ENCODE measurements around the gene TMEM272.
A peak's percentile ranks its signal among the peaks of the same experiment; 100 is the strongest.

The TMEM272 gene

DNA sequence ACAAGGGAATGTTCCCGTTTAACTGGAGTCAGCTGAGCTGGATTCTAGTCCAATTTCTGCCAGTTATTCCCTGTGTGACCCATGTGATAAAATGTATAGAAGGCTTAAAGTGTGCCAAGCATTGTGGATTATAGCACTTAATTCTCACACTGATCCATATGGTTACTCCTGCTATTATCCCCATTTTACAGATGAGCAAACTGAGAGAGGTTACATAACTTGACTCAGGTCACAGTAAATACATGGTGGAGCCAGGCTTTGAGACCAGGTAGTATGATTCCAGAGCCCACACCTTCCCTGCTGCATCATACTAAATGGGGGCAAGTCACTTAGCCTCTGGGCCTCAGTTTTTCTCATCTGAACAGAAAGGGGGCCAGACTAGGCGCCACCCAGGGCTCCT, 39.1 kb downstream of the TMEM272 start:
- no peak for DNase-seq (ENCODE audit: low read depth in 2 of 2)

DNA sequence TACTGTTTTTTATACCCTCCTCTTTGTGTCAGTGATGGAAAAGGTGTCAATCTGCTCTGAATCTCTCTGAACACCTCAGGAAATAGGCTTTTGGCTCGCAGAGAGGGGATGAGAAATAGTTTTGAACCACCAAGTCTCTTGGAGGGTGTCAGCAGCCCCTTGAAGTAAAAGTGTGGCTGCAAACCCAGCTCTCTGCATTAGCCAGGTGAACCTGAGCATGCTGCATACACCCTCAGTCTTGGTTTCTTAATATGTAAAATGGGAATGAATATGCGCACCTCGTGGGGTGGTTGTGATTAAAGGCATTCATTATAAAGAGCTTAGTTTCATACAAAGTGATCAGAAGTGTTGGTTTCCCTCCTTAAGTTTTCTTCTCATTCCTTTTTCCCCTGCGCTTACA, 39.7 kb downstream of the TMEM272 start:
- DNase-seq (ENCODE audit: low read depth in 2 of 2), result no peak

DNA sequence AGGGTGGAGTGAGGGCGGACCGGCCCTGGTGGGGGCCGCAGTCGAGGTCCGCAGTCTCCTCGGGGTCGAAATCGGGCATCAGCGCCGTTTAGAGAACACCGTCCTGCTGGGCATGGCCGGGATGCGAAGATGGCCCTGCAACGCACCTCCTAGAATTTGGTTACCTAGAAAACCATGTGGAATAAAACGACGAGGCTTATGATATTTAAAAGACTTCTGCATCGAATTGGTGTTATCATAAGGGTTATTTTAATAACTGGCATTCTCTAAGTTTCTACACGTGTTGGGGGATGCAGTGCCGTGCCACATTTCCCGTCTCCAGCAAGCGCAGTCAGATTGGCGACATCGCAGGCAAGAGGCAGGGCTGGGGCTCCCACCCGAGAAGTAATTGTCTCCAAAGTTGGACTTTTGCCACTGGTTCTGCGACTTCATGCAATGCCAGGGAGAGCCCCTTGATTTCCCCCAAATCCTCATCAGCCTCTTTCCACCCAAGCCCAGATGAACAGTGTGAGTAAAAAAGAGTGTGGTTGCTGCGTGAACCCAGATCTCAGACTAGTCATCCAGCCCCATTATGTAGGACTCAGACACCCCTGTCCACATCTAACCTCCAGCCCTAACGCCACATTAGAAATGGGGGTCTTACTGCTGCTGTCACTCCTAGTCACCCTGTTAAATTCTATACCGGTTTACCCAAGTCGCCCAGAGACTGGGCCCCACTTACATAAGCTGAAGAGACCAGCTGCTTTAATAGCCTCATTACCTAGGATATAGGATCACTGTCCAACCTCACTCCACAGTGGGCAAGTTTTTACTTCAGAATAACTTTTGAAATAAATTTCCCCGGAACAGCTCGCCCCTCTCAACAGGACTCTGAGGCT, 40.4 kb downstream of the TMEM272 start:
- DNase-seq (ENCODE audit: low read depth in 2 of 2), result no peak

DNA sequence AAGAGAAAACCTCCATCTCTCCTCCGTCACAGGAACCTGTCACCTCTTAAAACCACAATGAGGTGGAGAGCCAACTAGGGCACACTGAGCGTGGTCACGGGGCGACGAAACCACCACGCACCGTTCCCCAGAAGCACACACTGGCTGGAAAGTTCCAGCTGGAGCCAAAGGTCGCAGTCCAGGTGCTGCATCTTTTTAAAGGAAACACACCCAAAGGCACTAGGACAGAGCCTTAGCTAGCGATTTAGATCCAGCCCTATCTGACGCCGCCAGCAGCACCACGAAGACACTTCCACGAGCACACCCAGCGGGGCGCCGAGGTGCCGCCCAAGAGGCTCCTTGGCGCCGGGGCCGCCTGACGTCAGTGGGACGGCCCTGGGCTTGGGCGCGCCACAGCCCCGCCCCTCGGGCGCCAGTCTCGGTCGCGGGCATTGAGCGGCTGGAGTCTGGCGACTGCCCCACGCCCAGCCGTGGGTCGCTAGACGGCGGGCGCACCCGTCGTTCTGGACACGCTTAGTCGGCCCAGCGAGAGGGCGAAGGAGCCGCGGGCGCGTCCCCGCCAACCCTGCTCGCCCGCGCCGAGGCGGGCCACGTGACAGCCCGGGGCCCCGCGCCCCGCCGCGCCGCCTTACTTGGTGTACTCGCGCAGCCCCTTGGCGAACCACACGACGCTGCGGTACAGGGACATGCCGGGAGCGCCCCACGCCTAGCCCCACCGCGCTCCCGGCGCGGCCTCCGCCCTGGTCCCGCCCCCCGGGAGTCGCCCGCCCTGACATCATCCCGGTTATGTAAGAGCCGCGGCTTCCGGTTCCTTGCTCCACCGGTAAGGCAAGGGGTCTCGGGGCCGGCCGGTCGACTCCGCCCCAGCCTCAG, 41.3 kb downstream of the TMEM272 start, which contains the start of gene DHRS12:
Gene DHRS12, minus strand, starts transcription at position 742 of the 873 bp plus-strand sequence. CDS start 4,504 bp downstream, outside the sequence.
- DNase-seq (ENCODE audit: low read depth in 2 of 2), result peak; percentile 73

DNA sequence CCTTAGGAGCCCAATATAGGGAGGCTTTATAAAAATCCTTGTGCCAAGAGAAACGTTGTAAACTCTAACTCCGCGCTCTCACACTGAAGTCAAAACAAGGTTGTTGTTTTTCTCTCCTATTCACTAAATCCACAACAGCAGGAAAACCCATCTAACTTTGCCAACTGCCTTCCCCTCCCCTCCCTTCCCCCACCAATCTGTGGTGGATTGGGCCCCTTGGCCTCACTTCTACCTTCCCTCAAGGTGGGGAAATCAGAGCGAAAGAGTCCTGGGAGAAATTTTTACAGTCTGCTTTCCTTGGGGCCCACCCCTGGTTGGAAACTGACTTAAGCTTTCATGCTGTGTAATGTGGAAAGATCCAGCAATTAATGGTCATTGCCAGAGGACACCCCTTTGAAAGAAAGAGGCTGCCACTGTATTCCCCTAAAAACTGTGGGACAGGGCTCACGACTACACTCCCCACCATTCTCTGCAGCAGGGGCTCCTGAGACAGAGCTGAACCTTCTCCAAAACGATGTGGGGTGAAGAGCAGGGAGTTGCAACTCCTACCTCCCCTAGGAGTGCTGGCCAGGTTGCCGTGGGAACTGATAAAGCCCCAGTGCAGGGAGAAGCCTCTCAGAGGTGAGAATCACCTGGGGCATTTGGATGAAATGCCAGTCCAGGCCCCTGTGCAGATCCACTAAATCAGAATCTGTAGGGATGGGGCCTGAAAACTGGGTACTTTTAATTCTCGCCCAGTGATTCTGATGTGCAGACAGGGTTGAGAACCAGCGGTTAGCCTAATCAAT, 42.2 kb downstream of the TMEM272 start:
- no peak for DNase-seq (ENCODE audit: low read depth in 2 of 2)

DNA sequence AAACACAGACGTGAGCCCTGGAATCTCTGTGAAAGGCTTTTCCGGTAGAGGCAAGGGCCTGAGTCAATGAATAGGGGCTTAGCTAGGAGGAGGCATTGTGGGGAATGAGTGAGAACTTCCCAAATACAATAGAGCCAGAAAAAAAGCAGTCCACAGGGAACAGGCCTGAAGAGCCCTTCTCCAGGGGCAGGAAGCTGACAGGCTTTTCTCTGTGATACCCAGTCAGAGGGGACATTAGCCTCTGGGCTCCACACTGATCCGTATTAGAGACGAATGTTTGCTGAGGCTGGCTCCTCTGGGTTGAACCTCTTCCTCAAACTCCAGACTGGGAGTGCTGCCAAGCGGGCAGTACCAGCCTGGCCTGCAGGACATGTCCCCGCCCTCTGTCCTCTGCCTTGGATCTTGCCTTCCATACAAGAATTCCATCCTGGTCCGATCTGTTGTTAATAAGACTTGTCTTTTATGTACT, 43.3 kb downstream of the TMEM272 start:
- no peak for DNase-seq (ENCODE audit: low read depth in 2 of 2)

DNA sequence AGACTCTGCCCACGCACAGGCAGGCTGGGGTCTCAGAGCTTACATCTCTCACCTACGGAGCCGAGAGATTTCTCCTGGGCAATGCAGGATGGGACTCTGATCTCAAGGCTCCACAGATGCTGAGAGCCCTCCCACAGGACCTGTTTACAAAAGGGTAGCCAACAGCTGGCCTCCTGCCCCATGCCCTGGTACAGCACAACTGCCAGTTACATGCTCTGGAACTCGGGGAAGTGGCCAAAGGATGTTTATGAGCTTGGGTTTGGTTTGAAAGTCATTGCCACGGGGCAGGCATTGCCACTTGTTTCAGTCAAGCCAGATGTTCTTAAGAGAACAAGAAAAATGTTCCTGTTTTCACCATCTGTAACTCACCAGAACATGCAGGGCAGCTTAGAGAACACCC, 44.5 kb downstream of the TMEM272 start:
- DNase-seq (ENCODE audit: low read depth in 2 of 2), result no peak

DNA sequence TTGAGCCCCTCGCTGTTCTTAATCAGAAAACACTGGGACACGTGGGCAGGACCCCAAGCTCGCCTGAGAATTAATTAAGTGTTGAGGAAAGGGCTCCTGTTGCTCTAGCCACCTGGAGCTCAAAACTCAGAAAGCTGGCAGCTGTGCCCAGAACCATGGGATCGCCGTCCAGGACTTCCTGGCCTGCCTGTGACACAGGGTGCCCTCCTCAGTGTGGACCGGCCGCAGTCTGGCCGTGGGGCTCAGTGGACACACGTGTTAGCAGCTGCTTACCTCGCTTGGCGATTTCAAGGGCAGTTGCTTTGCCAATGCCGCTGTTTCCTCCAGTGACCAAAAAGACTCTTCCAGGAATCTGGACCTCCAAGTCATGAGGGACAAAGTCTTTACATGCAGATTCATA, 45.7 kb downstream of the TMEM272 start:
- DNase-seq (ENCODE audit: low read depth in 2 of 2), result no peak

DNA sequence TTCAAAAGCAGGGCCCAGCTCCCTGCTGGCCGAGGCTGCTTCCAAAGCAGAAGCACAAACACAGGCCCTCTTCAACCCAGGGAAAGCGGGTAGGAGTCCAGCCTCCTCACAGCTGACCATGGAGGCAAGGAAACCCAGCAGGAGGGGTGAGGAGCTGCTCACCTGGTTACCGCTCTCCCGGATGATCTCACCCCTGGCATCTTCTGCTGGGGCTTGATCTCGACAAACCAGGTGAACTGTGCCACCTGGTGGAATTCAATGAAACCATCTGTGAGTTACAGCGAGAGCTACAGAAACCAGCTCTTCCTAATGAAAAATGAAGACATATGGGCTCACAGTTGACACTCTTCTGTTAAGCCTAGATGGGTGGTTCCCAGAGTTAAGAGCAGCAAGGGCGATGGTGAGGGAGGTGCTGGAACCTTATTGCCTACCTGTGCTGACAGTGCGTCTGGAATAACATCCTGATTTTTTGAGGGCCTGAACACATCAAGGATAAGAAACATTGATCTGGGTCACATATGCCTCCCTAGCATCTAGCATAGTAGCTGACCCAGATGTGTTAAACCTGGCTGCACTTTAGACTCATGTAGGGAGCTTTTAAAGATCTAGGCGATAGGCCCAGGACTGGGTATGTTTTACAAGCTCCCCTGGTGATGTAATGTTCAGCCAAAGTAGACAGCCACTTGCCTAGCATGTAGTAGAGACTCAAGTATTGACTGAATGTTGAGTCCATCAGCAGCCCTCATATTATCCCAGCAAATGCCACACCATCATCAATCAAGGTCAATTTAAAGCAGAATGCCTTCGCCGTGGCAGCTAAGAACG, 47.1 kb downstream of the TMEM272 start:
- DNase-seq (ENCODE audit: low read depth in 2 of 2), result no peak

DNA sequence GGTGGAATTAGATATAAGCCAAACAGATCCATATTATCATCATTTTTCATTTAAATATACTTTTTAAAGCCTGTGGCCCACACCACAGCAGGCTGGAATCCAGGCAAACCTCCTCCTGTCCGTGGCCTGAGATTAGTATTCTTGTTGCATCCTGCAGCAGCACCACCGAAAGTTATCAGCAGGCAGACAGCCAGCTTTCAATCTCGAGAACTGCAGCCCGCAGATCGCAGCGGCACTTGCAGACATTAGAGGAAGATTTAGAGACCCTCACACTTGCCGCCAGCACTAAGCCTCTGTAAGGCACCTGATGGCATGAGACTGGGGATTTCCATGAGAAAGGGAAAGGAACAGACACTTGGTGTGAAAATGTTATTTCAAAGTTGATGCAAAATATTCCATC, 48.4 kb downstream of the TMEM272 start:
- DNase-seq (ENCODE audit: low read depth in 2 of 2), result no peak

DNA sequence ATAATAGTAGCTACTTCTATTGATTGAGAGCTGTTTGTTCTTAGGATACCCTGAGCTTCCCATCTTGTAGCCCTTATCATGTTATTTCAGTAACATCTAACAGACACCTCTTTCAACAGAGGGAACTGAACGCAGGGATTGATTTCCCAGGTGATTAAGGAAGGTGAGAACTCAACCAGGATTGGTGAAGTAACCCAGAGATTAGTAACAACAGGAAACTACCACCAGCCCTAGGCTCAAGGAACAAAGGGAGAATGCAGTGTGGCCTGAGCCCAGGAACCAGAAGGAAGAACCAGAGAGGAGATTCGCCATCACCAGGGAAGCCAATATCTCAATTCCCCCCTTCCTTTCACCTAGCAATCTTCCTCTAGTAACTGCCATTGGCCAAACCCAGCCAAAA, 49.6 kb downstream of the TMEM272 start:
- no peak for DNase-seq (ENCODE audit: low read depth in 2 of 2)

DNA sequence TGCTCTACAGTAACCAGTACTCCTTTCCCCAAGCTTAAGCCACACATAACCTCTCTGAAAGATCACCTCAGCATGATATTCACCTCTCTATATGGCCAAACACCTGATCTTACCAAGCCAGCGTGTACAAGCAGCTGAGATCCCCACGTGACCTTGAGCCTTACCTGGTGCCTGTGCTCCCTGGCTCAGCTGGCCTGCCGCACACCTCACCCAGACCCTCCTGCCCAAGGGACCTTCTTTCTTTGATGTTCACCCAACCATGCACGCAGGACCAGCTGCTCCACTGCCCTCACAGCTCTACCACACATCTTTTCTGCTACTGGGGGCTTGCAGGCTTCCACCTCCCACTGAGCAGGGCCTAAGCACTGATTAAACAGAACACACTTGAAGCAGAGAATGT, 50.0 kb downstream of the TMEM272 start:
- no peak for DNase-seq (ENCODE audit: low read depth in 2 of 2)

DNA sequence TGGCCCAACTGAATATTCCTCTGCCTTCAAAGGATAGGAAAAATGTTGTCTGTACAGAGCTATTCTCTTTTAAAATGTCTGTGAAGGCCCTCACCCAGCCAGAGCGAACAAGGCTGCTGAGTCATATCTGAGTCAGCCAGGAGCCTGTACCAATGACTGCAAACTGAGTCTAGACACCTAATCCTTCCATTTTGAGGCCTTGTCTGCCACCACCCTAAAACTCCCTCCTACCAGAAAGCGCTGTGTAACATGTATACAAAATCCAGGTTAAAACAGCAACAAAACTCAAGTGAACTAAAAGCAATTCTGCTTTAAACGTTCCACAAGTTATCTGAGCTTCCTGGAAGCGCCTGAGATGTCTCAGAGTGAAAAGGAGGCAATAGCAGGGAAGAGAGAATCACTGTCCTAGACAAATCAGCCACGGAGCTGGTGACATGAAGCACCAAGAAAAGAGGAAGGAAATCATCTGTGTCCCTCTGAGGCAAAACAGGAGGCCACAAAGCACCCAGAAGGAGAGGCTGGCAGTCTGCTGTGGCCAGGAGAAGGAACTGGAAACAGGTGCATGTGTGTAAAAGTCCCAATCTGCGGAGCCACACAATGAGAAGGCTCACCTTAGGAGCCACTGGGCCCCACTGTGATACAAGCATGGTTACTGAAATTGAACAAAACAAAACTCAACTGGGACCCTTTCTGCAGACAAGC, 51.3 kb downstream of the TMEM272 start:
- no peak for DNase-seq (ENCODE audit: low read depth in 2 of 2)

DNA sequence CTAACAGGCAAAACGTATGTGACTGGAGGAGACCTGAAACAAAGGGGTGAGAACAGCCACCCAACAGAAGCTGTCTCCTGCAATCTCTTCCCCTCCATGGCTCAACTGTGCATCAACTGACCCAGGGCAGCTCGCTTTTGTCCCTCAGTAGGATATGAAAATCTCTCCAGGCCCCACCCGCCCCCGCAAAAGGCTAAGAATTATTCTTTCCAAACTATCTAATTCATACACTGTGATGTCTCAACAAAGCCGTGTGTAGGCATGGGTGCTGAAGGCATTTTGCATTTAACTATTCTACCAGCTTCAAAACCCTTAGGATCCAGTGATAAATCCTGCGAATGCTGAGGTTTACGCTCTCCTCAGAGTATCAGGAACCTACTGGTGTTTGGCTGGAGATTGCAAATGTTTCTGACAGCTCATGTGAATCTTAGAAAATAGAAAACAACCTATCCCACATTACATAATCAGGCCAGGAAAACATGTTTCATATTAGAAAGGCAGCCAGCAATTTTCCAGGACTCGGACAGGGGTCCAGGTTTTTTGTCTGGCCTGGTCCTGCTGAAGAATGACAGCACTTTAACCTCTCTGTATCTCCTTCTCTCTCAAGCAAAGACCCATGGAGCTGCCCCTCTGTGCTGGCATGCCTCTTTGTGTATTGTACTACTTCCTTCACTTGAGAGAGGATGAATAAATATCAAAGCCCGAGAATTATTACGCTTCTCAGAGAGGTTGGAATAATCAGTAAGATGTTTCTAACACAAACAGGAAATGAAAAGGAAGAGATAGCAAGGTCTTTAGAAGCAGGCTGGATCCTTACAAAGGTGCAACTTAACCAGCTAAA, 58.3 kb downstream of the TMEM272 start:
- no peak for DNase-seq (ENCODE audit: low read depth in 2 of 2)

DNA sequence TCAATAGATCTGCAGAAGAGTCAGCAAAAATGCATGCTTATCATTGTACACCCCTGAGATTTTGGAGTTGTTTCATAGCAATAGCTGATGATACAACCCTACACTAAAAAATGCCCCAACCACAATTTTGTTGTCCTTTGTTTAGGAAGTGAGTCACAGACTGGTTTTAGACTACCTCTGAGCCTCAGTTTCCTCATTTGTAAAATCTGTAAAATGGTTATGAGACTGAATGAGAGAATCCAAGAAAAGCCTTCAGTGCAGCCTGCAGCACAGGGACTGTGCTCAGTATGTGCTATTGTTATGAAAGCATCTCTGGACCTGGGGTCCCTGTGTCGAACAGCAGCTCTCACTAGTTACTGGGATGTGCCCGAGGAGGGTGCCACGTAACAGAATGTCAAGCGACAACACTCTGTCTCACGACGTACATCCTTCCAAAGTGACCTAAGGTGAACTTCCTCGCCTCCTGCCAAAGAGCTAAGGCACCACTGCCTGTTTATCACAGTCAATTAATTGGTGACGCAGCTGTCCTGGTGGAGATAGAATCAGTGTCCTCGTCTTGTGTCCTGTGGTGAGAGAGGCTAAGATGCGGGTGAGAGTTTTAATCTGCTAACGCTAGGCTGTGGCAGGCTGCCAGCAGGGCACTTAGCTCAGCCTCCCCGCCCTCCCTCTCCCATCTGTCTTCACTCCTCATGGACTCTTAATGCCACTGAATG, 59.1 kb downstream of the TMEM272 start:
- no peak for DNase-seq (ENCODE audit: low read depth in 2 of 2)

DNA sequence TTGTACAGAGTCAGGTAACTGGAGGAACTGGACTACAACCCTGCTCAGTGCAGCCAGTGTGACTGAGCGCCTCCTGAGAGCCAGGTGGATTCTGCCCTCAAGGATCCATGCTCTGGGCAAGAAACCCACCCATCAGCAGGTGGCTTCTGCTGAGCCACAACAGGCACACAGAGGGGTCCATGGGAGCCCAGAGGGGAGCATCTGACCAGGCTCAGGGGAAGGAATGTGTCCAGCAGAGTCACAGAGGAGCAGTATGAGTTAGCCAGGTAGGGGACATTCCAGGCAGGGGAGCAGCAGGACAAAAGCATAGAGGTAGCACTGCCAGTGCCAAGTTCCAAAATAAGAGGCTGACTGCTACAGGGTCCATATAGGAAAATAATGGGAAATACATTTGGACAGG, 60.9 kb downstream of the TMEM272 start:
- no peak for DNase-seq (ENCODE audit: low read depth in 2 of 2)

DNA sequence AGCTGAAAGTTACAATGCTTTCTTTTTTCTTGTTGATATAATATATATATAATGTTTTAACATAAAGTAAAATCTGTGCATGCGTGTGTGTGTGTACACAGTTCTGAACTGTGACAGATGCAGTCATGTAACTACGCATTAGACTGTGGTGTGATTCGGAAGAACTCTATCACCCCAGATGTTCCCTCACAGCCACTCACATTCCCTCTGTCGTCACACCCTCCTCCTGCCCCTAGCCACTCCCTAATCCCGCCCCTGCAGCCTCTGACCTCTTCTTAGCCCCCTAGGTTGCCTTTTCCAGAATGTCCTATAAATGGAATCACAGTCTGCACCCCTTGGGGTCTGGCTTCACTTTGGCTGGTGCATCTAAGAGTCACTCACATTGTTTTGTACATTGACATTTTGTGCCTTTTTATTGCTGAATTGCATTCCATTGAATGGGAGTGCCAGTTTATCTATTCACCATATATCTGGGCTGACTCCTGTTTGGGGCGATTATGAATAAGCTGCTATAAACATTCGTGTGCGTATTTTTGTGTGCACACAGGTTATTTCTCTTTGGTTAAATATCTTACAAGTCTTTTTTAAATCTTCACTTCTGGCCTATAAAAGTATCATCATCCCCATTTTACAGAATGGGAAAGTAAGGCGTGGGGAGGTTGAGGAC, 61.4 kb downstream of the TMEM272 start:
- no peak for DNase-seq (ENCODE audit: low read depth in 2 of 2)

DNA sequence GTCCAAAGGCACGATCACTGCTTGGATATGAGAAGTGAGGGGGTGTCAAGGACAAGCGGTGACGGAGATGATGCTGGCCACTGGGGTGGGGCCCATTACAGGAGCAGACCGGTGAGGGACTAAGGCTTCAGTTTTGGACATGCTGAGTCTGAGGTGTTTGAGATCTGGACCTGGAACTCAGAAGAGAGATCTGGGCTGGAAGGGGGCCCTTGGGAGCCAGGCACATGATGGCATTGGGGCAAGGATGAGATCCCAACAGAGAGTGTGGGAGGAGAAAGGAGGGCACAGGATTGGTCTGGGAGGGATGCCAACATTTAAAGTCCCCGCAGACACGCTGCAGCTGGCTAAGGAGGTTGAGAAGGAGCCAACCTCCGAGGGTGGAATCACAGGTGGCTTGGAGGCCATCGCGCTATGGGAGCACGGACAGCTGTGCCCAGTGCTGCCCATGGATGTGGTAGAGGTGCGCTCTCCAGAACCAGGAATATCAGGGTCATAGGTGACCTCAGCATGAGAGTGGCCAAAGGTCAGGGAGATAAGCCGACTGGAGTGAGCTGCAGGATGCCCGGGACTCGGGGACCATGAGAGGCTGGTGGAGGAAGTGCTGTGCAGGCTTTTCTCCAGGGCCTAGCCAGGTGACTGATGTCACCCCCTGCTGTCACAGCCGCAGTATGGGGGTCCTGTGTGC, 62.8 kb downstream of the TMEM272 start:
- DNase-seq (ENCODE audit: low read depth in 2 of 2), result no peak
